Fibroblast of lung (primary cell): ENCODE results near the gene SLC22A23.

Experiments used
- EZH2 ChIP-seq: IDR thresholded peaks from 2 replicates; pipeline ENCODE4 v1.5.1; 2012; ENCODE audit warnings: low read length, control low read depth, mild to moderate bottlenecking; ENCODE audit errors: missing control alignments
- TF ChIP-seq, protein P1 (sequence below), 2 donors: IDR thresholded peaks in 1 of 2; conservative IDR thresholded peaks in 1 of 2; 1 replicate in 1 of 2; 2 replicates in 1 of 2; pipeline ENCODE4 v1.5.1; 2011 to 2012; ENCODE audit warnings: low read length in 2 of 2, control low read depth in 1 of 2, inconsistent platforms in 1 of 2, low read depth in 1 of 2, mild to moderate bottlenecking in 1 of 2

DNA sequence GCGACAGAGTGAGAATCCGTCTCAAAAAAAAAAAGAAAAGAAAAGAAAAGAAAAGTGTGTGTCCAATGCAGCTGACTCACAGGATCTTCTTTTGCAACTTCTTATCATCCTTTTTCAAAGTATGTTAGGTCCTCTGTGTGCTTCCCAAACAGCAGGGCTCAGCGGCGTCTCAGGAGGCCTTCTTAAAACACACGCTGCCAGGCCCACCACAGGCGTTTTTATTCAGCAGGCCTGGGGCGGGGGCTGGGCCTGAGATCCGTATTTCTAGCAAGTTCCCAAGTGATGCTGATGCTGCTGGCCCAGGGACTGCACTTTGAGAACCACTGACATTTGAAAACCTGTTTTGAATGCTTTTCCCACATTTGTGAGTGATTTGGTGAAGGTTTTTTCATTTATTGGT is 141.0 kb downstream of the SLC22A23 start:
- TF ChIP-seq, protein P1, sequence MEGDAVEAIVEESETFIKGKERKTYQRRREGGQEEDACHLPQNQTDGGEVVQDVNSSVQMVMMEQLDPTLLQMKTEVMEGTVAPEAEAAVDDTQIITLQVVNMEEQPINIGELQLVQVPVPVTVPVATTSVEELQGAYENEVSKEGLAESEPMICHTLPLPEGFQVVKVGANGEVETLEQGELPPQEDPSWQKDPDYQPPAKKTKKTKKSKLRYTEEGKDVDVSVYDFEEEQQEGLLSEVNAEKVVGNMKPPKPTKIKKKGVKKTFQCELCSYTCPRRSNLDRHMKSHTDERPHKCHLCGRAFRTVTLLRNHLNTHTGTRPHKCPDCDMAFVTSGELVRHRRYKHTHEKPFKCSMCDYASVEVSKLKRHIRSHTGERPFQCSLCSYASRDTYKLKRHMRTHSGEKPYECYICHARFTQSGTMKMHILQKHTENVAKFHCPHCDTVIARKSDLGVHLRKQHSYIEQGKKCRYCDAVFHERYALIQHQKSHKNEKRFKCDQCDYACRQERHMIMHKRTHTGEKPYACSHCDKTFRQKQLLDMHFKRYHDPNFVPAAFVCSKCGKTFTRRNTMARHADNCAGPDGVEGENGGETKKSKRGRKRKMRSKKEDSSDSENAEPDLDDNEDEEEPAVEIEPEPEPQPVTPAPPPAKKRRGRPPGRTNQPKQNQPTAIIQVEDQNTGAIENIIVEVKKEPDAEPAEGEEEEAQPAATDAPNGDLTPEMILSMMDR (conservative IDR thresholded peaks at IDR 0.05 in 1 of 2, IDR thresholded peaks at IDR 0.05 in 1 of 2; ENCODE audit: low read depth in 1 of 2, low read length in 2 of 2) = no peak
- TF ChIP-seq EZH2 = no peak
